Measurements from ENCODE around the gene WNT3.

DNA sequence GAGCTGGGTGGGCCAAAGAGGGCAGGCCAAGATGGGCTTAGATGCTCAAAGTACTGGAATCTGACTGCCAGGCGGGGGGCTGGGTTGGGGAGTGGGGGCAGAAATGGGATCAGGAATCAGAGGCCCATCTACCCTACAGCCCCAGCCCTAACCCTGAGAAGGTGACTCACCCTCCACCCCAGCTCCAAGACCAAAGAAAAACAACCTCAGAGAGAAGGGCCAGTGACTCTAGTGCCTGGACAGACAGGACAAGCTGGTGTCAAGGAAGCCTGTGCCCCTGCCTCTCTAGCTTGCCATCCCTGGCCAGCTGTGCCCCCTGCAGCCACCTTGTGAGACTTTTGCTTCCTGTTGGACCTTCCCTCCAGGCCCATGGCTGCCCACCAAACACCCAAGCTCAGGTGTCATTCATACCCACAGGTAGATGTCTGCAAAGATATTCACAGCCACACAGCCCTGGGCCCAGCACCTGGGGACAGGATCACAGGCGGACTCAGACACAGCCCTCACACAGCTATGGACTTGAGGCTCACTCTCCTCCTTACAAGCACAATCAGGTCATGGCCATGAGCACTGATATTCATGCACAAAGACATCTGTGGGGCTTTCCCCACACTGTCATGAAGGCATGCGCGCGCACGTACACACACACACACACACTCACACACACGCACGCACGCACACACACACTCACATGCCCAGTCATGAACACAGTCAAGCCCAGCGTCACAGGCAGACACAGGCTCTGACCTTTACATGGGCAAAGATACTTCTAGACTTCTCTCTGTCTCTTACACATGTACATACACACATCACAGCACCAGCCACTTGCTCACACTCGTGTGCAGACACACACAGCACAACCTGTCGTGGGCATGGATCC, 2.8 kb downstream of the WNT3 start:
- TF ChIP-seq, protein P1, sequence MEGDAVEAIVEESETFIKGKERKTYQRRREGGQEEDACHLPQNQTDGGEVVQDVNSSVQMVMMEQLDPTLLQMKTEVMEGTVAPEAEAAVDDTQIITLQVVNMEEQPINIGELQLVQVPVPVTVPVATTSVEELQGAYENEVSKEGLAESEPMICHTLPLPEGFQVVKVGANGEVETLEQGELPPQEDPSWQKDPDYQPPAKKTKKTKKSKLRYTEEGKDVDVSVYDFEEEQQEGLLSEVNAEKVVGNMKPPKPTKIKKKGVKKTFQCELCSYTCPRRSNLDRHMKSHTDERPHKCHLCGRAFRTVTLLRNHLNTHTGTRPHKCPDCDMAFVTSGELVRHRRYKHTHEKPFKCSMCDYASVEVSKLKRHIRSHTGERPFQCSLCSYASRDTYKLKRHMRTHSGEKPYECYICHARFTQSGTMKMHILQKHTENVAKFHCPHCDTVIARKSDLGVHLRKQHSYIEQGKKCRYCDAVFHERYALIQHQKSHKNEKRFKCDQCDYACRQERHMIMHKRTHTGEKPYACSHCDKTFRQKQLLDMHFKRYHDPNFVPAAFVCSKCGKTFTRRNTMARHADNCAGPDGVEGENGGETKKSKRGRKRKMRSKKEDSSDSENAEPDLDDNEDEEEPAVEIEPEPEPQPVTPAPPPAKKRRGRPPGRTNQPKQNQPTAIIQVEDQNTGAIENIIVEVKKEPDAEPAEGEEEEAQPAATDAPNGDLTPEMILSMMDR (IDR thresholded peaks at IDR 0.05), result no peak
- no peak for TF ChIP-seq ZFX (IDR thresholded peaks at IDR 0.05; ENCODE audit: borderline replicate concordance)

Data from 22Rv1 (cell line).